ENCODE results near the gene OSBPL8.

Gene OSBPL8

DNA sequence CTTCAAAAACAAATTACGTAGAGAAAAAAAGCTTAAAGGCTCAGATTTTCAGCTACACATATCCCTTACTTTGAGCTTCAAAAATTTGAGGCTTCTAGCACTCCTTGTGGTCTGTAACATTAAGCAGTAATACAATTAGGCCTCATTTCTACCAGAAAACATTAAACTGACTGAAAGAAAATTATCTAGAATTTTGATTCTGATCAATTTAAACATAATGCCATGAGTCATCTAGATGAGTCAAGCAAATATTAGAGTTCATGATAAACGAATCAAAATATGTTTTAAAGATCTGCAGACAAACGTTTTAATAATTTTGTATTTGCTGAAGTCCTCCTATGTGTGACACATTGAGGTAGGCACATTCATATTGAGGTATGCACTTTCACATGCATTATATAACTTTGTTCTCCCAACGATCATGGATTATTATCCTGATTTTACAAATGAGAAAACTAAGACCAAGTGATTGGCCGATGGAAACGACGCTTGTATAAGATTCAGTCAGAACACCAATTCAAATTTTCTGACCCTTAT lies 4.3 kb downstream of the OSBPL8 start:
- TF ChIP-seq CTCF (IDR thresholded peaks at IDR 0.05; ENCODE audit: low read depth, low read length, missing control alignments): no peak
- Histone ChIP-seq H3K27me3 (replicated peaks) (no peaks in the 10 kb centered on the region), H3K36me3 (replicated peaks) (no peaks in the 10 kb centered on the region), H3K4me3 (ENCODE audit: low read depth, low read length) (no peak overlapping the region), H3K27ac (no peak overlapping the region)
- no peak for DNase-seq
- in situ Hi-C loops (cut with HindIII; ENCODE audit: low pct_ligation_motif_present, low sequenced_read_pairs): no loop called here

- no peaks in the 10 kb centered on the region for H3K27me3 ChIP-seq (replicated peaks)
- in situ Hi-C loops (cut with HindIII; ENCODE audit: low pct_ligation_motif_present, low sequenced_read_pairs): no loop called here
- H3K36me3 ChIP-seq (replicated peaks): no peaks in the 10 kb centered on the region
- no peak overlapping the region for H3K4me3 ChIP-seq (ENCODE audit: low read depth, low read length)
- no peak for TF ChIP-seq CTCF (IDR thresholded peaks at IDR 0.05; ENCODE audit: low read depth, low read length, missing control alignments)
- no peak for DNase-seq
- H3K27ac ChIP-seq: no peak overlapping the region
Measured at GRCh38 chr12:76554405-76555230, 5.0 kb downstream of the OSBPL8 start.

- TF ChIP-seq CTCF (IDR thresholded peaks at IDR 0.05; ENCODE audit: low read depth, low read length, missing control alignments): no peak
- DNase-seq: no peak
- in situ Hi-C loops (cut with HindIII; ENCODE audit: low pct_ligation_motif_present, low sequenced_read_pairs): no loop called here
- Histone ChIP-seq H3K36me3 (replicated peaks) (no peaks in the 10 kb centered on the region), H3K27ac (no peak overlapping the region), H3K4me3 (ENCODE audit: low read depth, low read length) (no peak overlapping the region), H3K27me3 (replicated peaks) (no peaks in the 10 kb centered on the region)
Measured at GRCh38 chr12:76552343-76552938, 7.1 kb downstream of the OSBPL8 start.

DNA sequence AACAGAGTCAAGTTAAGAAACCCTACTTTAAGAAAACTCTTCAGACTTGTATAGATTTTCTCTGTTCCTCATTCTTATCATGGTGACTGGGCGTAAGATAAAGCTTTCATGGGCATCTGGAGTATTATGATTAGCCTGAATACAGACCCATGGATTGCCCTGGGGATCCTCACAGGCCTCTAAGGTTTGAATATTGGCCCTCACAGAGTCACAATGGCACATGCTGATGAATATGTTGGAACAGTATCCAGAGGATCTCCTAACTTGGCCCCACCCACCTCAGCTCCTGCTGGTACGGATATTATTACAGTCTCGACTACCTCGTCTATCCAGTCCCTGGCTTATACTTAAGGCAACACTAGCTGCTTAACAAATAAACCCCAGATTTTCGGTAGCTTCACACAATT lies 8.1 kb downstream of the OSBPL8 start:
- H3K27ac ChIP-seq: no peak overlapping the region
- H3K36me3 ChIP-seq (replicated peaks): no peaks in the 10 kb centered on the region
- DNase-seq: no peak
- in situ Hi-C loops (cut with HindIII; ENCODE audit: low pct_ligation_motif_present, low sequenced_read_pairs): no loop called here
- no peak for TF ChIP-seq CTCF (IDR thresholded peaks at IDR 0.05; ENCODE audit: low read depth, low read length, missing control alignments)
- H3K27me3 ChIP-seq (replicated peaks): no peaks in the 10 kb centered on the region
- H3K4me3 ChIP-seq (ENCODE audit: low read depth, low read length): no peak overlapping the region

DNA sequence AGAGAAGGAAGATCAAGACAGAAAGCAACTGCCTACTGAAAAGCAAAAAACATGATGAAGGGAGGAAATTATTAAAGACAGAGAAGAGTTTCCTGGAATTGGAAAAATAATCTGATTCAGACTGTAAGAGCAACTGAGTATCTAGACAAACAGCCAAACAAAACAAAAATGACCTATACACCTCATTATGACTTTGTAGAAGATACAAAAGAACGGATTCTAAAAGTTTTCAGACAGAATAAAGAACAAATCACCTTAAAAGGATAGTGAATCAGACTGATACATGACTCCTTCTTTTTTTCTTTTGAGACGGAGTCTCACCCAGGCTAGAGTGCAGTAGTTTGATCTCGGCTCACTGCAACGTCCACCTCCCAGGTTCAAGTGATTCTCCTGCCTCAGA lies 10.4 kb downstream of the OSBPL8 start:
- no peaks in the 10 kb centered on the region for H3K27me3 ChIP-seq (replicated peaks)
- no peak for TF ChIP-seq CTCF (IDR thresholded peaks at IDR 0.05; ENCODE audit: low read depth, low read length, missing control alignments)
- no peak overlapping the region for H3K27ac ChIP-seq
- H3K36me3 ChIP-seq (replicated peaks): no peaks in the 10 kb centered on the region
- in situ Hi-C loops (cut with HindIII; ENCODE audit: low pct_ligation_motif_present, low sequenced_read_pairs): no loop called here
- no peak overlapping the region for H3K4me3 ChIP-seq (ENCODE audit: low read depth, low read length)
- no peak for DNase-seq

All from brain microvascular endothelial cell (primary cell).